ENCODE measurements around the gene POLD4. TPM values are rescaled to one million over a fixed set of nuclear protein-coding genes. Genes with fewer than 3 reads are reported as not detected.

Gene POLD4
- total RNA-seq, 1 experiment from 2014 or later = 19.5 TPM

DNA sequence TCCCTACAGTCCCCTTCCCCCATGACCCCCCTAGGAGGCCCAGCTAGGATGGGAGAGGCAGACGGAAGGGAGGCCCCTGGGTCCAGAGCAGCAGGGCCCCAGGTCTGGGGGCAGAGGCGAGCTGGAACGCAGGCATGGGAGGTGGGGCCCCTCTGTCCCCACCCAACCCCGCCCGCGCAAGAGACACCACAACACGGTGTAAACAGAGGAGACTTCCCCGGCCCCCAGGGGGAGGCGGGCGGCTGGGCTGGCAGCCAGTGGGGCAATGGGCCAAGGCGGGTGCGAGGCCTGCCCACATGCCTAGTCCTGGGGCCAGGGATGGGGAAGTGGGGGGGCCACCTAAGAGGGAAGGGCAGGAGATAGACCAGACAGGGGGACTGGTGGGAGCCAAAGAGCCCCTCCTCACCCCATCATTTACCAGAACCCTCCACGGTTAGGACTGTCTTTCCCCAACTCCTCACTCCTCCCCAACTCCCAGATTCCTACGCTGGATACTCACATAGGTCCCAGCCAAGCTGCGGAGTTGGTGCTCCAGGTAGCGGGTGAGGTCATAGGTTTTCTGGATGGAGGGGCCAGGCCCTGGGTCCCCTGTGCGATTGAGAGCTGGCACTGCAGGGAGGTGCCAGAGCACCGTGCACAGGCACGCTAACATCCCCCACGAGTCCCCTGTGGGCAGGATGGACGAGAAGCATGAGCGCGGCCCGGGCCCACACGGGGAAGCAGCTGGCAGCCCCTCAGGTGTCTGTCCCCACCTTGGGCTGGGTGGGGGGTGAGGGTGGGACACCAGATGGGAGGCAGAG, 13.8 kb upstream of the POLD4 start:
- Histone ChIP-seq H4K8ac (replicated peaks; ENCODE audit: insufficient read length, low read depth, low read length) (no peak overlapping the region), H3K14ac (ENCODE audit: insufficient read depth, low read length) (no peak overlapping the region), H3K9ac (ENCODE audit: extremely low read depth, insufficient read length, low read length) (no peak overlapping the region), H3K9me3 (ENCODE audit: control insufficient read depth, low read depth, low read length) (no peaks in the 10 kb centered on the region), H3K27ac (ENCODE audit: insufficient read length, low read depth, low read length) (no peak overlapping the region), H4K20me1 (ENCODE audit: control insufficient read depth, insufficient read depth, insufficient read length) (peaks cover 3% of the 10 kb centered on the region), H3K79me1 (ENCODE audit: insufficient read depth, low read depth, low read length, poor library complexity, severe bottlenecking) (no peaks in the 10 kb centered on the region), H3K79me2 (ENCODE audit: insufficient read depth, low read length) (no peaks in the 10 kb centered on the region), H4K5ac (ENCODE audit: insufficient read length, low read depth, low read length) (no peak overlapping the region), H2BK15ac (ENCODE audit: low read depth, low read length) (no peak overlapping the region), H3T11ph (ENCODE audit: low read length) (no peak overlapping the region), H2BK120ac (ENCODE audit: low read depth, low read length, poor library complexity, severe bottlenecking) (no peak overlapping the region), H2BK5ac (ENCODE audit: insufficient read length, low read length) (no peak overlapping the region), H3K56ac (ENCODE audit: insufficient read length, low read depth, low read length) (no peak overlapping the region), H3K23me2 (ENCODE audit: insufficient read length, low read depth, low read length, poor library complexity, severe bottlenecking) (peaks cover 9% of the 10 kb centered on the region), H3K27me3 (ENCODE audit: insufficient read depth, low read length) (no peaks in the 10 kb centered on the region; the same call in 1 of the 2 replicates), H3K4ac (ENCODE audit: low read depth, low read length) (no peak overlapping the region), H3K18ac (ENCODE audit: insufficient read length, low read depth, low read length) (no peak overlapping the region), H3K4me2 (ENCODE audit: insufficient read depth, insufficient read length, low read length) (no peak overlapping the region), H2AK5ac (ENCODE audit: insufficient read length, low read length) (no peak overlapping the region), H2BK20ac (ENCODE audit: low read depth, low read length, poor library complexity, severe bottlenecking) (no peak overlapping the region), H3K4me1 (ENCODE audit: insufficient read depth, low read length) (peaks cover 7% of the 10 kb centered on the region; the same call in 1 of the 2 replicates), H2BK12ac (ENCODE audit: insufficient read length, low read depth, low read length) (no peak overlapping the region), H4K91ac (ENCODE audit: insufficient read length, low read depth, low read length) (no peak overlapping the region), H2AFZ (ENCODE audit: low read length) (no peak overlapping the region), H3K23ac (ENCODE audit: insufficient read length, low read depth, low read length) (no peak overlapping the region)
- DNase-seq = no peak
- Mint-ChIP-seq H3K4me3 (no peak overlapping the region), H3K9me3 (no peaks in the 10 kb centered on the region), H3K27me3 (ENCODE audit: low read depth) (peaks cover 74% of the 10 kb centered on the region), H3K36me3 (ENCODE audit: insufficient read depth in 1 of 3, low read depth in 3 of 3) (no peaks in the 10 kb centered on the region; a peak in 1 of 7 replicates), H3K4me1 (peaks cover 34 to 36% of the 10 kb centered on the region in 2 experiments), H3K27ac (no peak overlapping the region)
- whole genome bisulfite sequencing (ENCODE audit: extremely low coverage, insufficient read length, low lambda C conversion rate) = no CpG with 5 or more reads among the region's 25 CpGs
- TF ChIP-seq, protein P1, sequence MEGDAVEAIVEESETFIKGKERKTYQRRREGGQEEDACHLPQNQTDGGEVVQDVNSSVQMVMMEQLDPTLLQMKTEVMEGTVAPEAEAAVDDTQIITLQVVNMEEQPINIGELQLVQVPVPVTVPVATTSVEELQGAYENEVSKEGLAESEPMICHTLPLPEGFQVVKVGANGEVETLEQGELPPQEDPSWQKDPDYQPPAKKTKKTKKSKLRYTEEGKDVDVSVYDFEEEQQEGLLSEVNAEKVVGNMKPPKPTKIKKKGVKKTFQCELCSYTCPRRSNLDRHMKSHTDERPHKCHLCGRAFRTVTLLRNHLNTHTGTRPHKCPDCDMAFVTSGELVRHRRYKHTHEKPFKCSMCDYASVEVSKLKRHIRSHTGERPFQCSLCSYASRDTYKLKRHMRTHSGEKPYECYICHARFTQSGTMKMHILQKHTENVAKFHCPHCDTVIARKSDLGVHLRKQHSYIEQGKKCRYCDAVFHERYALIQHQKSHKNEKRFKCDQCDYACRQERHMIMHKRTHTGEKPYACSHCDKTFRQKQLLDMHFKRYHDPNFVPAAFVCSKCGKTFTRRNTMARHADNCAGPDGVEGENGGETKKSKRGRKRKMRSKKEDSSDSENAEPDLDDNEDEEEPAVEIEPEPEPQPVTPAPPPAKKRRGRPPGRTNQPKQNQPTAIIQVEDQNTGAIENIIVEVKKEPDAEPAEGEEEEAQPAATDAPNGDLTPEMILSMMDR (conservative IDR thresholded peaks at IDR 0.05) = no peak

All from H9 (cell line).